ENCODE data around the gene MXRA8. TPM values are rescaled to one million over a fixed set of nuclear protein-coding genes. Genes with fewer than 3 reads are reported as not detected.
A peak's percentile ranks its signal among the peaks of the same experiment; 100 is the strongest.

The MXRA8 gene
- total and polyA plus RNA-seq, 4 donors = 38.5 to 213 (median 66.9) TPM

DNA sequence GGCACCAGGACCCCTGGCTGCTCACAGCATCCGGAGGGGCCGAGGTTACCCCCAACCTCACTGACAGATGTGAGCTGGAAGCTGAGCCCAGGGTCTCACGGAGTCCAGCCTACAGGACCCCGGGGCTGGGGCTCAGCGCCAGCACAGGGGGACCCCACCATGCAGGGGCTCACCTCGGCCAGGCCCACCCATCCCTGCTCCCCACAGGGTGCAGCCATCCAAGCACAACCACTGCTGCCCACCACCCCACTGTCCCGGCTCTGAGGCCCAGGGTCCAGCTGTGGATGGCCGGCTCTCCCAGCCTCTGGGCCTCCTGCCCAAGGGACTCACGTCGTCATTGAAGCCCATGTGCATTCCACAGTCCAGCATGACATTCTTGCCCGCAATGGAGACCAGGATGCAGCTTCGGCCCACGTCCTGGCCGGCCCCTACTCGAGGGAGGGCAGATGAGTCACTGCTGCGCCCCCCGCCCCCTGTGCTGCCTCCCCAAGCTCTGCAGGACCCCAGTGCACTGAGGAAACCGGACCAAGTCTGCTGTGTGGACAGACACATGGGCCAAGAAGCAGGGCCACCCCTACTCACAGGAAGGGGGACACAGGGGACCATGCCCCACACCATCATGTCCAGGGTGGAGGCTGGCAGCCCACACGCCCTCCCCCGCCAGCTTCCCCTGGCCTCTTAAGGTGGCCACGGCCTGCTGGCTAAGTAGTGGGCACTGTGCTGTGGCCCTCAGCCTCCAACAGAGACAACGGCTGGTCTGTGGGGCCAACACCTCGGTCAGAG, 37.5 kb downstream of the MXRA8 start:
- DNase-seq (no peak), ATAC-seq (ENCODE audit: insufficient read depth, low FRiP score) (no peak)
- 82 to 89% methylated on average over 21 to 23 of the region's 23 CpGs for WGBS, 2 donors
- Histone ChIP-seq H3K4me3 (no peak overlapping the region), H3K36me3 (ENCODE audit: control insufficient read depth in 4 of 4, insufficient read depth in 4 of 4, low read length in 4 of 4) (peaks cover 0 to 30% (median 8%) of the 10 kb centered on the region in 4 donors), H3K9me3 (ENCODE audit: control insufficient read depth in 4 of 4, insufficient read depth in 3 of 4, low read length in 3 of 4) (no peaks in the 10 kb centered on the region), H3K27ac (ENCODE audit: low read depth in 1 of 2, low read length in 1 of 2) (peak overlapping the region in 1 of 2 donors; percentile 37), H3K27me3 (ENCODE audit: control insufficient read depth in 3 of 3, insufficient read depth in 3 of 3, low read length in 2 of 3) (no peaks in the 10 kb centered on the region), H3K9ac (ENCODE audit: insufficient read depth in 1 of 2, low read length in 2 of 2) (no peak overlapping the region), H3K4me1 (ENCODE audit: control insufficient read depth in 5 of 5, insufficient read depth in 5 of 5, low read length in 5 of 5) (peaks cover 0 to 17% (median 7%) of the 10 kb centered on the region in 5 donors)
- TF ChIP-seq, protein P1, sequence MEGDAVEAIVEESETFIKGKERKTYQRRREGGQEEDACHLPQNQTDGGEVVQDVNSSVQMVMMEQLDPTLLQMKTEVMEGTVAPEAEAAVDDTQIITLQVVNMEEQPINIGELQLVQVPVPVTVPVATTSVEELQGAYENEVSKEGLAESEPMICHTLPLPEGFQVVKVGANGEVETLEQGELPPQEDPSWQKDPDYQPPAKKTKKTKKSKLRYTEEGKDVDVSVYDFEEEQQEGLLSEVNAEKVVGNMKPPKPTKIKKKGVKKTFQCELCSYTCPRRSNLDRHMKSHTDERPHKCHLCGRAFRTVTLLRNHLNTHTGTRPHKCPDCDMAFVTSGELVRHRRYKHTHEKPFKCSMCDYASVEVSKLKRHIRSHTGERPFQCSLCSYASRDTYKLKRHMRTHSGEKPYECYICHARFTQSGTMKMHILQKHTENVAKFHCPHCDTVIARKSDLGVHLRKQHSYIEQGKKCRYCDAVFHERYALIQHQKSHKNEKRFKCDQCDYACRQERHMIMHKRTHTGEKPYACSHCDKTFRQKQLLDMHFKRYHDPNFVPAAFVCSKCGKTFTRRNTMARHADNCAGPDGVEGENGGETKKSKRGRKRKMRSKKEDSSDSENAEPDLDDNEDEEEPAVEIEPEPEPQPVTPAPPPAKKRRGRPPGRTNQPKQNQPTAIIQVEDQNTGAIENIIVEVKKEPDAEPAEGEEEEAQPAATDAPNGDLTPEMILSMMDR (IDR thresholded peaks at IDR 0.05; ENCODE audit: control extremely low read depth, extremely low read depth) = no peak

DNA sequence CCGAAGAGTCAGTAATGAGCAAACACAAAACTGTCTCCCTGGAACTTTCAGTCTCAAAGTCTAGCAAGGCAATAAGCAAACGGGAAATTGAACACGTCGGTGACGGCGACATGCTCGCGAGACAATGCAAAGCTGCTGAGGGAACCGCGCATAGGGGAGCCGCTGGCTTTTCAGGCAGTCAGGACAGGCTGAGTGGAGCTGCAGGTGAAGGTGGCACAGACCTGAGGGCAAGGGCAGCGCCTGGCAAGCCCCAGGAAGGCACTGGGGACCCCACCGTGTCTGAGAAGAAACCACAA, 38.8 kb downstream of the MXRA8 start:
- Histone ChIP-seq H3K27me3 (ENCODE audit: control insufficient read depth in 3 of 3, insufficient read depth in 3 of 3, low read length in 2 of 3) (no peaks in the 10 kb centered on the region), H3K36me3 (ENCODE audit: control insufficient read depth in 4 of 4, insufficient read depth in 4 of 4, low read length in 4 of 4) (peaks cover 0 to 38% (median 14%) of the 10 kb centered on the region in 4 donors), H3K27ac (ENCODE audit: low read depth in 1 of 2, low read length in 1 of 2) (no peak overlapping the region), H3K4me3 (no peak overlapping the region), H3K9ac (ENCODE audit: insufficient read depth in 1 of 2, low read length in 2 of 2) (no peak overlapping the region), H3K9me3 (ENCODE audit: control insufficient read depth in 4 of 4, insufficient read depth in 3 of 4, low read length in 3 of 4) (no peaks in the 10 kb centered on the region), H3K4me1 (ENCODE audit: control insufficient read depth in 5 of 5, insufficient read depth in 5 of 5, low read length in 5 of 5) (peaks cover 0 to 9% (median 7%) of the 10 kb centered on the region in 5 donors)
- DNase-seq (no peak), ATAC-seq (ENCODE audit: insufficient read depth, low FRiP score) (no peak)
- WGBS, 2 donors = 85 to 94% methylated on average over 13 of the region's 13 CpGs
- TF ChIP-seq, protein P1 (IDR thresholded peaks at IDR 0.05; ENCODE audit: control extremely low read depth, extremely low read depth) = no peak

DNA sequence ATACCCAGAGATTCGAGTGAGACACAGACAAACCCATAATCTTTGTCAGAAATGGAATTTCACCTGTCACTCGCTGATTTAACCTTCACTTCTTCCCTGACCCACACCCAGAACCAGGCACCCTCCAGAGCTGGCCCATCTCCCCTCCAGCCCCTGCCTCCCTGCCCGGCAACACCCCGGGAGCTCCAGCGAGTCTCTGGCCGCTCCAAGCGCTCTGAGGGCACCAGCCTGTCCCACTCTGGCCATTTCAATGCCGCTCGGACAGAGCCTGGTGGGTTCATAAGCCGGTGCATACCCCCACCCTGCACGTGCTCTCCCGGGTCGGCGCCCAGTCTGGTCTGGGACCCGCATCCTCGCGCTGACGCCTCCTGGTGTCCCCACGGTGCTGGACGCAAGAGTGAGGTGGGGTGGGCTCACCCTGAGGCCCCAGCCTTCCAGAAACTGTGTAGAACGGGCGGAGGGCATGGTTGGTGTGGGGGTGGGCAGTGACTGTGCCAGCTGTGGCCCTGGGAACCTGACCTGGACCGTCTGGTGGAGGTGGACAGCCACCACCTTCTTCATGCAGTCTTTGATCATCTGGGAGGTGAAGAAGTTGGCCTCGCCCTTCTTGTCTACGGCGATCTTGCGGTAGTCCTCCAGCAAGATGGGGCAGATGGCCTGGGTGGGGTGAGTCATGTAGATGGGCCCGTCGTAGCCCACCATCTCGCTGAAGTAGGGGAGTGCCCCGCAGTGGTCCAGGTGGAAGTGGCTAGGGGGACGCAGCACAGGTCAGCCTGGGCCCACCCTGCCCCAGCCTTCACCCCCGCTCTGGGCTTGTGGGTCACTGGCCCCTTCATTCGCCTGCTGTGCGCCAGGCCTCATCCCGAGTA, 39.3 kb downstream of the MXRA8 start:
- no peak overlapping the region for H3K4me3 ChIP-seq
- ATAC-seq (ENCODE audit: insufficient read depth, low FRiP score) = no peak
- 90 to 93% methylated on average over 35 to 36 of the region's 36 CpGs for WGBS, 2 donors
- no peaks in the 10 kb centered on the region for H3K9me3 ChIP-seq (ENCODE audit: control insufficient read depth in 4 of 4, insufficient read depth in 3 of 4, low read length in 3 of 4)
- H3K36me3 ChIP-seq (ENCODE audit: control insufficient read depth in 4 of 4, insufficient read depth in 4 of 4, low read length in 4 of 4) = peaks cover 0 to 44% (median 16%) of the 10 kb centered on the region in 4 donors
- no peak for DNase-seq
- H3K9ac ChIP-seq (ENCODE audit: insufficient read depth in 1 of 2, low read length in 2 of 2) = no peak overlapping the region
- TF ChIP-seq, protein P1 (IDR thresholded peaks at IDR 0.05; ENCODE audit: control extremely low read depth, extremely low read depth) = no peak
- peaks cover 0 to 9% (median 7%) of the 10 kb centered on the region in 5 donors for H3K4me1 ChIP-seq (ENCODE audit: control insufficient read depth in 5 of 5, insufficient read depth in 5 of 5, low read length in 5 of 5)
- H3K27me3 ChIP-seq (ENCODE audit: control insufficient read depth in 3 of 3, insufficient read depth in 3 of 3, low read length in 2 of 3) = no peaks in the 10 kb centered on the region
- peak overlapping the region in 1 of 2 donors; percentile 78 for H3K27ac ChIP-seq (ENCODE audit: low read depth in 1 of 2, low read length in 1 of 2)

Measured in lung (tissue), 12 donors.